AG20443 (cell line): ENCODE results near the gene CFAP92.
A peak's percentile ranks its signal among the peaks of the same experiment; 100 is the strongest.

Source experiments
- DNase-seq: peaks from one replicate; pipeline ENCODE4 v3.0.0; 2012; ENCODE audit warnings: low spot score, mixed read lengths

CFAP92 gene

DNA sequence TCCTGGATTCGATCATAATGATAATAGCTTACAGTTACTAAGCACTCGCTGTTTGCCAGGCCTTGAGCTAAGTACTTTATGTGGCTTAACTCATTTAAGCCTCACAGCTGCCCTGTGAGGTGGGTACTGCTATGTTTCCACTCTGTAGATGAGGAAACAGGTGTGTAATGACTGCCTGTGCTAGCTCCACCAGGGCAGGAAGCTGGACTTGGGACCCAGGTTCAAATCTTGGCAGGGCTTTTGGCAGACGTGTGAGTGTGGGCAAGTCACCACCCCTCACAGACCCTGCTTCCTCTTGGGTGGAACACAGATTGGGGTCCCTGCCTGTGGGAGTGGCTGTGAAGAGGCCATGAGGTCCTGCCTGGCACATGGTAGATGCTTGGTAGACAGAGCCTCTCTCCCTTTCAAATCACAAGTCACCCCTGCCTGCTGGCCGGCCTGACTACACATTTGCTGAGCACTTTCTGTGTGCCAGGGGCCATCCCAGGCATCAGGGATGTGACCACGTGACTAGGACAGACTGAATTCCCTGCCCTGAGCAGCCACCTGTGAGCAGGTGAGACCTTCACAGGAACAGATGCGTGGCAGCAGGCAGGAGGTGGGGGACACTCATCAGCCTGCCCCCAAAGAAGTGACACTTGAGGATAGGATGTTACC is 10.9 kb upstream of the CFAP92 start:
- no peak for DNase-seq

- no peak for DNase-seq
These were observed 9.8 kb upstream of the CFAP92 start for GRCh38 chr3:129003578-129004112.

DNA sequence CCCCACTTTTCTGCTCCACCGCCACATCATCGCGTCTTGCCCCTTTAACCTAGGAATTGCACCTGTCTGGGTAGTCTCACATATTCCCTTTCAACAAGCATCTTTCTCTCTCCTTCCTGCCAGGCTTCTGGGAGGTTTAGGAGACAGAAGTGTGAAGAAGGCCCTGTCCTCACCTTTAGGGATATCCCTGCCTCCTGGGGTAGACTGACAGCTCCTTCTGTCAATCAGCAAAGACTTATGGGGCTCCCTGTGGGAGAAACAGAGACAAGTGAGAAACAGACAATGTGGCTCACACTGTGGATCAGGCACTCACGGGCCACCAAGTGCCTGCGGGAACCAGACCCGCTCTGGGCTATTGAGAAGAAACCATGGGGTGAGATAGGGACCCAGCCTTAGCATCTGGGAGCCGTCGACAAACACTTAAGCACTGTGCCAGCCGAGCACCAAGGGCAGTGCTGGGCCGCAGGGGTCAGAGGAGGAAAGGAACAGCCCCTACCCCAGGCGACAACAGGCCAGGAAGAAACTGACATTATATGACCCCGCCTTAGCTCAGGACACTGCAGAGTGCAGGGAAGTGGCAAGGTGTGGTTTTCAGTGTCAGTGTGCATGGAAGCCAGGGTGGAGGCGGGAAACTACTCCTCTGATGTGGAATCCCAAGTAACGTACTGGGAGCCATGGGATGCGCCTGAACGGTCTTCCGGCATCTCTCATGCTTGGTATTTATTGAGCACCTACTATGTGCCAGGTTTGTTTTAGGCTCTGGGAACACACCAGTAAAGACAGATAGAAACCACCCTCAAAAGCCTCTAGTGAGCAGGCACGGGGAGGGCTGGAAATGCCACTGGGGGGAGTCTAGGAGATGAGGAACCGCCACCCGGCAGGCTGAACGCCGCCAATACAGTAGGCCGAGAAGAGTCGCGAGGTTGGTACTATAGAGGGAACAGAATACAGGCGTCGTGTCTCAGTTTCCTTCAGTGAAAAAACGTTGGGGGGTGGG is 9.0 kb upstream of the CFAP92 start:
- no peak for DNase-seq

DNA sequence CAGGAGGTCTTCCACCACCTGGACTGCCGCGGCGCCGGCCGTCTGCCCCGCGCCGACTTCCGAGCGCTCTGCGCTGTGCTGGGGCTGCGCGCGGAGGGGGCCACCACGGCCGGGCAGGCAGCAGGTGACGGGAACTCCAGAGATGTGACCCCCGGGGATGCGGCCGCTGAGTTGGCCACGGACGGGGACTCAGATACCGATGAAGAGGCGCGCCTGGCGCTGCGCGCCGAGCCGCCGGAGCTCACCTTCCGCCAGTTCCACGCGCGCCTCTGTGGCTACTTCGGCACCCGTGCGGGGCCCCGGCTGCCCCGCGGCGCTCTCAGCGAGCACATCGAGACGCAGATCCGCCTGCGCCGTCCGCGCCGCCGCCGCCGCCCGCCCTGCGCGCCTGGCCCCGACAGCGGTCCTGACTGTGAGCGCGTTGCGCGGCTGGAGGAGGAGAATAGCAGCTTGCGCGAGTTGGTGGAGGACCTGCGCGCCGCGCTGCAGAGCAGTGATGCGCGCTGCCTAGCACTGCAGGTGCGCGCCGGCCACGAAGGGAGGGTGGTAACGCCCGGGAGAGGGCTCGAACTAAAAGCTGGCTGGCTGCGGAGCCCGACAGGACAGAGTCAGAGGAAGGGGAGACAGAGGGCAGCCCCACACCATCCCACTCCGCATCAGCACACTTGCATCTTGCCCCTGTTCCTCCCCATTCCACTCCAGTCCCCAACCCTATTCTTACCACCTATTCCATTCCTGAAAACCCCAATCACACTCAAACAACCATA is 8.1 kb upstream of the CFAP92 start:
- peak; percentile 31 for DNase-seq

GRCh38 chr3:129001101-129001805 is 7.4 kb upstream of the CFAP92 start, which contains the start of gene EFCC1:
Gene EFCC1 (plus strand): TSS chr3:129001304. CDS start chr3:129001629, 325 bp downstream.
- DNase-seq = peak; percentile 56

- no peak for DNase-seq
These were observed 6.8 kb upstream of the CFAP92 start for GRCh38 chr3:129000742-129001100.

- no peak for DNase-seq
These were observed 5.2 kb upstream of the CFAP92 start for GRCh38 chr3:128999102-128999501.

GRCh38 chr3:128998561-128998960 is 4.7 kb upstream of the CFAP92 start:
- no peak for DNase-seq

DNA sequence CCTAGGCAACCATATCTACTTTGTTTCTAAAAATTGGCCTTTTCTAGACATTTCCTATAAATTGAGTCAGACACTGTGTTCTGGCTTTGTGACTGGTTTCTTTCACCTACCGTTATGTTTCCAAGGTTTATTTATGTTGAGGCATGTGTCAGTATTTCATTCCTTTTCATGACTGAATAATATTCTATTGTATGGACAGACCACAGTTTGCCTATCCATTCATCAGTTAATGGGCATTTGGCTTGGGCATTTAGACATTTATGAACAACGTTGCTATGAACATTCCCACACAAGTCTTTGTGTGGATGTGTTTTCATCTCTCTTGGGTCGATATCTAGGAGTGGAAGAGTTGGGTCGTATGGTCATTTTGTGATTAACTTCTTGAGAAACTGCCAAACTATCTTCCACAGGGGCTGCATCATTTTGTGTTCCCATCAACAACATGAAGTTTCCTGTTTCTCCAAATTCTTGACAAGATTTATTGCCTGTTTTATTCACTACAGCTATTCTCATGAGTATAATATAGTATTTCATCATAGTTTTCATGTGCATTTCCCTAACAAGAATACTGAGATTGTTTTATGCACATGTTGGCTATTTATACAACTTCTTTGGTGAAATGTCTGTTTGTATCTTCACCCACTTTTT is 3.7 kb upstream of the CFAP92 start:
- no peak for DNase-seq

DNA sequence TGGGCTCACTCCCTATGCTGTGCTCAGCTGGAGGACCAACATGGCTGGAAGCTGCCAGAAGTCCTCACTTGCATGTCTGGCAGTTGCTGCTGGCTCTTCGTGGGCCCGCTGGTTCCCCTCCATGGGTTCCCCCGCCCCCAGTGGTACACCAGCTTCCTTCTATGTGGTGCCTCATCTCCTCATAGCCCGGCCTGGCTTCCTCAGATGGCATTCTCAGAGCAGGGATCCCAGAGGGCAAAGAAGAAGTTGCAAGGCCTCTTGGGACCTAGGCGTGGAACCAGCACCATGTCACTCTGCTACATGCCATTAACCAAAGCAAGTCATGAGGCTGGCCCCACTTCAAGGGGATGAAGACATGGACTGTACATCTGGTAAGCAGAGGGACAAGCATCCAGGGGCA is 2.9 kb upstream of the CFAP92 start:
- no peak for DNase-seq

DNA sequence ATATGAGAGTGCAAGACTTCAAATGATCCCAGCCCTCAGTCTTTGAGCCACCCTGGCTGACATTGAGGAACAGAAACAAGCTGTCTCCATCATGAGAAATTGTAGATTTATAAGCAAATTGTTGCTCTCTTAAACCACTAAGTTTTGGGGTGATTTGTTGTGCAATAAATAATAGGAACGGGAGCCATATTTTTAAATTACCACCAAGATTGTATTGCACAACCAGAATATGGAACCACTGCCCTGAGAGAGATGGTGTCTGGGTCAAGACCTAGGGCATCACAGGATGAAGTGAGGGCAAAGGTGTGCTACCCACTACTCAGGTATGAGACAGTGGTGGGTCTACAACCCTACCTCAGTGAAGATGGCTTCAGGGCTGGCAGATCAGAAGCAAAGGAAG is 2.3 kb upstream of the CFAP92 start:
- DNase-seq = no peak

DNA sequence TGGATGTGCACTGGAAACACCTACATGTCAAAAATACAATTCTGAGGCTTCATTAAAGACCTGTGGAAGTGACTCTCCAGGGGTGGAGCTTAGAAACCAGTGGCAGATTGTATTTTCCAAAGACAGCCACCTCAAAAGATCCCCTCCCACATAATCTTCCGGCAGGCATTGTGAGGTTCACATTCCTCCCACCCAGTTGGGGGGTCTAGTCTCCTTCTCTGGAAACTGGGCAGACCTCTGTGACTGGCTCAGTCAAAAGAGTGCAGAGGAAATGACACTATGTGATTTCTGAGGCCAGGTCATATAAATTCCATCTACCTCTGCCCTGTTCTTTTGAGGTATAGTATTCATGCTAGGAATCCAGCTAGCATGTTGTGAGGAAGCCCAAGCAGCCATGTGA is 1.9 kb upstream of the CFAP92 start:
- no peak for DNase-seq

- DNase-seq = no peak
These were observed 988 bp upstream of the CFAP92 start for GRCh38 chr3:128994581-128995546.

- DNase-seq = no peak
These were observed 267 bp upstream of the CFAP92 start for GRCh38 chr3:128994173-128994512.

- DNase-seq = no peak
These were observed 883 bp downstream of the CFAP92 start for GRCh38 chr3:128992926-128993460.

DNA sequence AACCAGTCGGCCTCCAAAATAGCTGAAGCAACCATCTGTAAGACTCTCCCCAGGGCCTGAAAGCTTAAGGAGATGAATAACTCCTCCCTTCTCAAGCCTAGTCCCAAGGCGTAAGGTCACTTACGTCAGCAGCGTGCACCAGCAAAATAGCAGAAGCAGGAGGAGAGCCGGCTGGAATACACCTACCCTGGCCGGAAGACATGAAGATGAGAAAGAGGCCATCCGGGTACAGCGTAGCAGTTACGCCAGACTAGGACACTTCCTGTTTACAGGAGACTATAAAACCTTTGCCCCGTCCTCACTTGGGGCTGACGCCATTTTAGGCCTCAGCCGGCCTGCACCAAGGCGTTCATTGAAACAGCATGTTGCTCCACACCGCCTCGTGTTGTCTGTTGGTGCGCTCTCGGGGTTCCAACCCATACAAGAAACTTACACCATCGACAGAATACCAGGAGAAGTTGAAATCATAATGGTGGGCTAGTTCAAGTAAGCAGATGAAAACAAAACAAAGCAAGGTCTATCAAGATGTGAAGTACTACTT is 2.5 kb downstream of the CFAP92 start:
- DNase-seq = no peak

DNA sequence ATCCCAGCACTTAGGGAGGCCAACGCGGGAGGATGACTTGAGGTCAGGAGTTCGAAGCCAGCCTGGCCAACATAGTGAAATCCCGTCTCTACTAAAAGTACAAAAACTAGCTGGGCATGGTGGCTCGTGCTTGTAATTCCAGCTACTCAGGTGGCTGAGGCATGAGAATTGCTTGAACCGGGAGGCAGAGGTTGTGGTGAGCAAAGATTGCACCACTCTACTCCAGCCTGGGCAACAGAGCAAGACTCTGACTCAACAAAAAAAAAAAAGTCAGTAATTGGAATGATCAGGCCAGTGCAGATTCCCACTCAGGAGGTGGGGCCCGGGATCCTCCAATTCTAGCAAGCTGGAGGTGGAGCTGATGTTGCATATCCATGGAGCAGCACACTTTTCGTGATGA is 5.6 kb downstream of the CFAP92 start:
- no peak for DNase-seq

- no peak for DNase-seq
These were observed 6.4 kb downstream of the CFAP92 start for GRCh38 chr3:128987302-128988100.

DNA sequence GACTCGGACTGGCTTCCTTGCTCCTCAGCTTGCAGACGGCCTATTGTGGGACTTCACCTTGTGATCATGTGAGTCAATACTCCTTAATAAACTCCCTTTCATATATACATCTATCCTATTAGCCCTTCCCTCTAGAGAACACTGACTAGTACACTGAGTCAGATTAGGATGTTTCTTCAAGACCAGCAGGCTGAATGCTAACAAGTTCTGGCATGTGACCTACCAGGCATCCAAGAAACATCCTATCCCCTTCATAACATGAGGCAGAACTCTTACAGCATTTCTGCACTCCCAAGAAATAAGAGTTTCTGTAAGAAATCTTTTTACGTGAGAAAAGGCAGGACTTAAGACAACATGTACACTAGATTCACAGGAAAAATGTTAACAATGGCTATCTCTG is 9.3 kb downstream of the CFAP92 start:
- DNase-seq = no peak
